GM12878 (cell line): ENCODE data around the gene OCLN. TPM values are rescaled to one million over a fixed set of nuclear protein-coding genes. Genes with fewer than 3 reads are reported as not detected.

ENCODE experiments used
- ATF2 ChIP-seq: IDR thresholded peaks from 2 replicates; pipeline ENCODE4 v1.6.1; 2012; ENCODE audit warnings: low read length, inconsistent platforms
- ATF3 ChIP-seq: IDR thresholded peaks from 2 replicates; pipeline ENCODE4 v1.6.1; 2011; ENCODE audit warnings: low read depth, mild to moderate bottlenecking, low read length, moderate library complexity, borderline replicate concordance; ENCODE audit errors: extremely low read depth
- BACH1 ChIP-seq: fragments of 450-650 bp; IDR thresholded peaks from 2 replicates; pipeline ENCODE4 v1.6.1; 2017; ENCODE audit warnings: mild to moderate bottlenecking, borderline replicate concordance
- BHLHE40 ChIP-seq, 2 experiments: fragments of 450-650 bp in 1 of 2; IDR thresholded peaks; 2 replicates each; pipeline ENCODE4 v1.6.1; 2011 to 2017; ENCODE audit warnings: low read depth in 2 of 2, borderline replicate concordance in 1 of 2, improper control_type of control experiment in 1 of 2, low read length in 1 of 2, mild to moderate bottlenecking in 1 of 2
- CBFB ChIP-seq: IDR thresholded peaks from 2 replicates; pipeline ENCODE4 v1.6.1; 2016; ENCODE audit warnings: antibody characterized with exemption, low read depth
- CHD4 ChIP-seq: fragments of 200-600 bp; sonication (generic); IDR thresholded peaks from 2 replicates; pipeline ENCODE4 v1.6.1; 2016; ENCODE audit warnings: mild to moderate bottlenecking
- CREB1 ChIP-seq: IDR thresholded peaks from 2 replicates; pipeline ENCODE4 v1.6.1; 2012; ENCODE audit warnings: low read depth, mild to moderate bottlenecking, inconsistent platforms
- CUX1 ChIP-seq: IDR thresholded peaks from 2 replicates; pipeline ENCODE4 v1.6.1; 2012; ENCODE audit warnings: improper control_type of control experiment, low read depth, low read length; ENCODE audit not compliant: insufficient replicate concordance
- DPF2 ChIP-seq: fragments of 450-650 bp; IDR thresholded peaks from 2 replicates; pipeline ENCODE4 v1.6.1; 2017; ENCODE audit warnings: mild to moderate bottlenecking
- FOXK2 ChIP-seq: fragments of 450-650 bp; IDR thresholded peaks from 2 replicates; pipeline ENCODE4 v1.6.1; 2017; ENCODE audit warnings: mild to moderate bottlenecking, moderate library complexity
- HDAC6 ChIP-seq: fragments of 200-600 bp; sonication (generic); IDR thresholded peaks from one replicate; pipeline ENCODE4 v1.8.0; 2017; ENCODE audit warnings: antibody characterized with exemption; ENCODE audit not compliant: unreplicated experiment
- IKZF1 ChIP-seq: fragments of 450-650 bp; conservative IDR thresholded peaks from 2 replicates; pipeline ENCODE4 v1.6.1; 2017; ENCODE audit warnings: antibody characterized with exemption, mild to moderate bottlenecking
- MAX ChIP-seq: IDR thresholded peaks from 2 replicates; pipeline ENCODE4 v1.6.1; 2012; ENCODE audit warnings: low read depth, low read length, improper control_type of control experiment
- MTA3 ChIP-seq: IDR thresholded peaks from 2 replicates; pipeline ENCODE4 v1.6.1; 2012; ENCODE audit warnings: low read length, inconsistent platforms, borderline replicate concordance
- MYC ChIP-seq: IDR thresholded peaks from 2 replicates; pipeline ENCODE4 v1.6.1; 2011; ENCODE audit warnings: mild to moderate bottlenecking, low read length, moderate library complexity, inconsistent platforms; ENCODE audit not compliant: insufficient read depth, insufficient replicate concordance, insufficient read length, severe bottlenecking
- NR2C1 ChIP-seq: fragments of 450-650 bp; IDR thresholded peaks from 2 replicates; pipeline ENCODE4 v1.6.1; 2017; ENCODE audit warnings: antibody characterized with exemption, mild to moderate bottlenecking, moderate library complexity
- NR2F1 ChIP-seq: fragments of 450-650 bp; conservative IDR thresholded peaks from 2 replicates; pipeline ENCODE4 v1.6.1; 2017; ENCODE audit warnings: mild to moderate bottlenecking
- PAX5 ChIP-seq: IDR thresholded peaks from 2 replicates; pipeline ENCODE4 v1.6.1; 2011; ENCODE audit warnings: low read depth, low read length, borderline replicate concordance
- PML ChIP-seq: IDR thresholded peaks from 2 replicates; pipeline ENCODE4 v1.6.1; 2012; ENCODE audit warnings: low read length, inconsistent platforms
- SPI1 ChIP-seq: IDR thresholded peaks from 2 replicates; pipeline ENCODE4 v1.6.1; 2011; ENCODE audit warnings: low read depth, mild to moderate bottlenecking, low read length, moderate library complexity, borderline replicate concordance; ENCODE audit not compliant: insufficient read depth
- polyA plus RNA-seq, 11 experiments: library from polyadenylated mRNA; depleted of rRNA in 4 of 11; unstranded in 6 of 11; stranded (reverse) in 5 of 11; fragments of >200 nt; fragmentation: Nextera tagmentation in 4 of 11; fragmentation: Illumina TruSeq in 1 of 11; extraction: Ambion mirVana in 4 of 11; extraction: Trizol in 1 of 11; gene quantifications; 1 replicate in 1 of 11; 2 replicates in 10 of 11; pipeline versions ENCODE4 v1.2.1 to v1.2.3, GENCODE V29; 2011 to 2016; ENCODE audit warnings: inconsistent platforms in 2 of 11, missing spikeins in 2 of 11, low read depth in 1 of 11
- total RNA-seq, 4 experiments: library from RNA; depleted of rRNA in 3 of 4; stranded (reverse); fragments of >200 nt in 3 of 4; fragmentation: Illumina TruSeq in 1 of 4; extraction: Trizol in 1 of 4; gene quantifications; 2 replicates each; pipeline versions ENCODE4 v1.2.1 to v1.2.3, GENCODE V29; 2013 to 2021

OCLN gene
- total and polyA plus RNA-seq, 10 of the 15 experiments (the other 5 are each of a cell fraction or from before 2014, with no cell fraction given), result 2.0 to 26.5 (median 17.0) TPM

- TF ChIP-seq MTA3, result no peak; the same call in 1 of the 2 replicates
- no peak for TF ChIP-seq MYC
- TF ChIP-seq NR2F1, result peak; percentile 46
- peak; percentile 60 to 77; a peak in 3 of 4 replicates for TF ChIP-seq BHLHE40 (IDR thresholded peaks at IDR 0.05; ENCODE audit: borderline replicate concordance in 1 of 2, low read depth in 2 of 2, low read length in 1 of 2)
- TF ChIP-seq CBFB, result no peak
- no peak for TF ChIP-seq CHD4
- peak; percentile 71 for TF ChIP-seq PAX5
- 0 out of 2 replicates have a peak, but pooled peaks have one; percentile 16 for TF ChIP-seq CREB1
- TF ChIP-seq NR2C1, result 0 out of 2 replicates have a peak, but pooled peaks have one; percentile 21
- TF ChIP-seq MAX, result peak; percentile 24; the same call in 1 of the 2 replicates
- peak; percentile 47 for TF ChIP-seq HDAC6
- TF ChIP-seq ATF3, result no peak
- peak; percentile 57; the same call in 1 of the 2 replicates for TF ChIP-seq IKZF1
- TF ChIP-seq FOXK2, result no peak
- no peak for TF ChIP-seq ATF2
- peak; percentile 37; the same call in 1 of the 2 replicates for TF ChIP-seq DPF2
- TF ChIP-seq CUX1, result no peak
- 0 out of 2 replicates have a peak, but pooled peaks have one; percentile 25 for TF ChIP-seq SPI1
- TF ChIP-seq PML, result no peak
- peak; percentile 64; the same call in 1 of the 2 replicates for TF ChIP-seq BACH1
Observed at GRCh38 chr5:69493396-69494133, 975 bp downstream of the OCLN start (continued).
